Tibial nerve (tissue), 4 donors: ENCODE measurements around the gene GALNT14. TPM values are rescaled to one million over a fixed set of nuclear protein-coding genes. Genes with fewer than 3 reads are reported as not detected.

ENCODE experiments used
- DNase-seq, 2 donors: peaks; one replicate each; pipeline ENCODE4 v3.0.0-alpha.2; 2019; ENCODE audit warnings: low spot score in 2 of 2
- H3K27ac ChIP-seq, 4 donors: fragments of 200-600 bp; sonication (generic) in 3 of 4; one replicate each; pipeline ENCODE4 v1.5.1; 2017 to 2019; ENCODE audit warnings: mild to moderate bottlenecking in 1 of 4
- H3K27me3 ChIP-seq, 2 donors: fragments of 200-600 bp; sonication (generic) in 1 of 2; one replicate each; pipeline versions ENCODE4 v1.5.1 to v1.6.0; 2017 to 2019
- H3K36me3 ChIP-seq, 3 donors: fragments of 200-600 bp; sonication (generic); one replicate each; pipeline ENCODE4 v1.5.1; 2018 to 2019
- H3K4me1 ChIP-seq, 4 donors: fragments of 200-600 bp; sonication (generic) in 3 of 4; one replicate each; pipeline ENCODE4 v1.5.1; 2017 to 2019
- H3K4me3 ChIP-seq, 4 donors: fragments of 200-600 bp; sonication (generic) in 3 of 4; one replicate each; pipeline ENCODE4 v1.5.1; 2017 to 2019; ENCODE audit warnings: mild to moderate bottlenecking in 1 of 4, moderate library complexity in 1 of 4
- H3K9me3 ChIP-seq, 4 donors: fragments of 200-600 bp; sonication (generic) in 3 of 4; one replicate each; pipeline ENCODE4 v1.5.1; 2017 to 2019
- CTCF ChIP-seq, 5 experiments: fragments of 200-600 bp in 3 of 5; fragments of 450-650 bp in 2 of 5; sonication (generic) in 3 of 5; IDR thresholded peaks; one replicate each; pipeline ENCODE4 v1.5.1; 2016 to 2019; ENCODE audit warnings: antibody characterized with exemption in 5 of 5, mild to moderate bottlenecking in 3 of 5, moderate library complexity in 2 of 5
- EP300 ChIP-seq, 2 donors: sonication (generic); formaldehyde crosslinking; IDR thresholded peaks; one replicate each; pipeline ENCODE4 v1.6.1; 2017; ENCODE audit warnings: antibody characterized with exemption in 2 of 2, mild to moderate bottlenecking in 1 of 2
- POLR2A ChIP-seq, 2 donors: fragments of 450-650 bp; IDR thresholded peaks; one replicate each; pipeline ENCODE4 v1.6.1; 2017; ENCODE audit warnings: antibody characterized with exemption in 2 of 2, mild to moderate bottlenecking in 2 of 2, moderate library complexity in 2 of 2
- WGBS, 2 donors: methylation state at CpG; one replicate each; pipeline ENCODE4 v1.1.5; 2018; 5-methylcytosine and 5-hydroxymethylcytosine counted together
- total RNA-seq, 4 donors: library from RNA; depleted of rRNA; stranded (reverse); fragments of >200 nt; gene quantifications; one replicate each; pipeline ENCODE4 v1.1.0, GENCODE V29; 2016

Gene GALNT14
- total RNA-seq, 4 donors from 2014 or later, result 0.21 to 4.2 (median 0.78) TPM; not detected in 1

GRCh38 chr2:30978044-30978443 is 160.2 kb downstream of the GALNT14 start:
- H3K9me3 ChIP-seq, result no peaks in the 10 kb centered on the region
- DNase-seq, result no peak
- H3K4me3 ChIP-seq, result no peak overlapping the region
- H3K36me3 ChIP-seq, result no peaks in the 10 kb centered on the region
- WGBS, 2 donors, result 62 to 76% methylated on average over 5 of the region's 5 CpGs
- H3K4me1 ChIP-seq, result no peaks in the 10 kb centered on the region
- no peak overlapping the region for H3K27ac ChIP-seq
- TF ChIP-seq CTCF (IDR thresholded peaks at IDR 0.05), result no peak
- no peak for TF ChIP-seq EP300 (IDR thresholded peaks at IDR 0.05)
- TF ChIP-seq POLR2A (IDR thresholded peaks at IDR 0.05), result no peak
- H3K27me3 ChIP-seq, result no peaks in the 10 kb centered on the region

GRCh38 chr2:30975156-30975555 is 163.1 kb downstream of the GALNT14 start:
- 80 to 84% methylated on average over 3 of the region's 3 CpGs for WGBS, 2 donors
- TF ChIP-seq CTCF (IDR thresholded peaks at IDR 0.05) (no peak), EP300 (IDR thresholded peaks at IDR 0.05) (no peak), POLR2A (IDR thresholded peaks at IDR 0.05) (no peak)
- no peak overlapping the region for H3K27ac ChIP-seq
- H3K27me3 ChIP-seq, result no peaks in the 10 kb centered on the region
- H3K4me1 ChIP-seq, result no peaks in the 10 kb centered on the region
- H3K36me3 ChIP-seq, result no peaks in the 10 kb centered on the region
- H3K4me3 ChIP-seq, result no peak overlapping the region
- no peak for DNase-seq
- H3K9me3 ChIP-seq, result no peaks in the 10 kb centered on the region

GRCh38 chr2:30974554-30974953 is 163.7 kb downstream of the GALNT14 start:
- DNase-seq, result no peak
- Histone ChIP-seq H3K27me3 (no peaks in the 10 kb centered on the region), H3K36me3 (no peaks in the 10 kb centered on the region), H3K4me3 (no peak overlapping the region), H3K27ac (no peak overlapping the region), H3K9me3 (no peaks in the 10 kb centered on the region), H3K4me1 (no peaks in the 10 kb centered on the region)
- WGBS, 2 donors, result 45 to 48% methylated on average over 5 of the region's 5 CpGs
- no peak for TF ChIP-seq EP300 (IDR thresholded peaks at IDR 0.05)
- no peak for TF ChIP-seq CTCF (IDR thresholded peaks at IDR 0.05)

GRCh38 chr2:30974092-30974491 is 164.1 kb downstream of the GALNT14 start:
- H3K27ac ChIP-seq, result no peak overlapping the region
- 77 to 83% methylated on average over 1 of the region's 1 CpG for WGBS, 2 donors

More at GRCh38 chr2:30974092-30974491, 164.1 kb downstream of the GALNT14 start:
- Histone ChIP-seq H3K4me1 (no peaks in the 10 kb centered on the region), H3K36me3 (no peaks in the 10 kb centered on the region), H3K4me3 (no peak overlapping the region), H3K27me3 (no peaks in the 10 kb centered on the region), H3K9me3 (no peaks in the 10 kb centered on the region)
- no peak for DNase-seq
- TF ChIP-seq EP300 (IDR thresholded peaks at IDR 0.05), result no peak
- no peak for TF ChIP-seq CTCF (IDR thresholded peaks at IDR 0.05)
- TF ChIP-seq POLR2A (IDR thresholded peaks at IDR 0.05), result no peak
